SK-N-MC (cell line): Measurements from ENCODE around the gene BIRC6.

Source experiments
- DNase-seq: peaks from one replicate; pipeline ENCODE4 v3.0.0-alpha.2; 2011; ENCODE audit warnings: low read depth, low spot score
- H3K27ac ChIP-seq: fragments of 200-600 bp; sonication (generic); 2 replicates; pipeline ENCODE4 v1.5.1; 2016; ENCODE audit warnings: mixed run types
- H3K36me3 ChIP-seq: fragments of 200-600 bp; sonication (generic); 2 replicates; pipeline ENCODE4 v1.6.1; 2017; ENCODE audit warnings: antibody characterized with exemption, low read length, mixed read lengths; ENCODE audit not compliant: insufficient read depth
- H3K4me3 ChIP-seq: fragments of 200-600 bp; sonication (generic); 2 replicates; pipeline ENCODE4 v1.5.1; 2016
- H3K9ac ChIP-seq: fragments of 200-600 bp; sonication (generic); 2 replicates; pipeline ENCODE4 v1.8.0; 2017; ENCODE audit warnings: mixed run types, mixed read lengths; ENCODE audit not compliant: insufficient read length
- H3K9me3 ChIP-seq: fragments of 200-600 bp; sonication (generic); 2 replicates; pipeline ENCODE4 v1.6.1; 2017; ENCODE audit warnings: low read depth, mild to moderate bottlenecking, antibody characterized with exemption, low read length, moderate library complexity, mixed read lengths
- EZH2 ChIP-seq: fragments of 200-600 bp; sonication (generic); IDR thresholded peaks from one replicate; pipeline ENCODE4 v1.6.1; 2017; ENCODE audit warnings: antibody characterized with exemption
- FOXP2 ChIP-seq: optimal IDR thresholded peaks from 2 replicates; pipeline ENCODE3; 2011; ENCODE audit warnings: mild to moderate bottlenecking, moderate library complexity; ENCODE audit not compliant: insufficient read depth; ENCODE audit errors: extremely low read length, control extremely low read depth
- POLR2AphosphoS5 ChIP-seq: IDR thresholded peaks from 2 replicates; pipeline ENCODE4 v1.6.1; 2012; ENCODE audit warnings: mild to moderate bottlenecking, low read depth, low read length, borderline replicate concordance

Gene BIRC6

DNA sequence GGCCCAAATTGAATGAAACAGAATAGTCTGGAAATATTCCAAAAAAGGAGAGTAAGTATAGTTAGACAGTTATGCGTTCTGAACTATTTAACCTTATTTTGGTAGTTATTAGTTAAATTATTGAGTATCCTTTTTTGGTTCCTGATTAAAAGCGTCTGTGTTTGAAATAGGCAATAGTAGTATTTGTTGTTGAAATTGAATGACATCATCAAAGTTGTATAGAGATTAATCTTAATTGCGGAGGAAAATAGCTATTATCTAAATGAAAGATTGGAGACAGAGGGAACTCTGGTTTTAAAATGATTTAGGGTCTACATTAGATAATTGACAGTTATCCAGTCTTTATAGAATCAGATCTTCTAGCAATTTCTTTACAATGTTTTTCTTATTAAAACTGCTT lies 115.8 kb downstream of the BIRC6 start:
- TF ChIP-seq EZH2 (no peak), POLR2AphosphoS5 (no peak), FOXP2 (no peak)
- Histone ChIP-seq H3K36me3 (peaks cover 68% of the 10 kb centered on the region), H3K4me3 (no peak overlapping the region)

DNA sequence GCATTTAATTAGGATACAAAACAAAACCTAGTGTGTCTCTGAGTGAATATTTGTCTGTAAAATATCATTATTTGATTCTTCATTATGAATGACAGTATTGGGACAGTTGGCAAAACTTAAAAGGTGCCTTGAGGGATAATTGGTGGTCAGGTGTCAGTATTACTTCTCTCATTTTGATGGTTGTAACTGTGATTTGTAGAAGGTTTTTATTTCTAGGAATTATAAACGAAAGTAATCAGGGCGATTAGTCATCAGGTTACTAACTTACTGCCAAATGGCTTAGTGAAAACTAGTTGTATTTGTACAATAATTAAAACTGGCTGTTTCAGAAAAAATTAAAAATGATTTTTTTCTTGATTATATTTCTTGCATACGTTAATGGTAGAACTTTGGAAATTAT lies 117.6 kb downstream of the BIRC6 start:
- DNase-seq, result no peak
- H3K36me3 ChIP-seq, result peaks cover 68% of the 10 kb centered on the region
- no peak overlapping the region for H3K4me3 ChIP-seq
- no peak for TF ChIP-seq POLR2AphosphoS5
- no peak for TF ChIP-seq EZH2
- TF ChIP-seq FOXP2, result no peak
- no peak overlapping the region for H3K27ac ChIP-seq
- H3K9me3 ChIP-seq, result no peaks in the 10 kb centered on the region
- H3K9ac ChIP-seq, result no peak overlapping the region

More for the DNA sequence above, 115.8 kb downstream of the BIRC6 start:
- H3K9me3 ChIP-seq, result no peaks in the 10 kb centered on the region
- H3K27ac ChIP-seq, result no peak overlapping the region
- no peak overlapping the region for H3K9ac ChIP-seq
- no peak for DNase-seq

DNA sequence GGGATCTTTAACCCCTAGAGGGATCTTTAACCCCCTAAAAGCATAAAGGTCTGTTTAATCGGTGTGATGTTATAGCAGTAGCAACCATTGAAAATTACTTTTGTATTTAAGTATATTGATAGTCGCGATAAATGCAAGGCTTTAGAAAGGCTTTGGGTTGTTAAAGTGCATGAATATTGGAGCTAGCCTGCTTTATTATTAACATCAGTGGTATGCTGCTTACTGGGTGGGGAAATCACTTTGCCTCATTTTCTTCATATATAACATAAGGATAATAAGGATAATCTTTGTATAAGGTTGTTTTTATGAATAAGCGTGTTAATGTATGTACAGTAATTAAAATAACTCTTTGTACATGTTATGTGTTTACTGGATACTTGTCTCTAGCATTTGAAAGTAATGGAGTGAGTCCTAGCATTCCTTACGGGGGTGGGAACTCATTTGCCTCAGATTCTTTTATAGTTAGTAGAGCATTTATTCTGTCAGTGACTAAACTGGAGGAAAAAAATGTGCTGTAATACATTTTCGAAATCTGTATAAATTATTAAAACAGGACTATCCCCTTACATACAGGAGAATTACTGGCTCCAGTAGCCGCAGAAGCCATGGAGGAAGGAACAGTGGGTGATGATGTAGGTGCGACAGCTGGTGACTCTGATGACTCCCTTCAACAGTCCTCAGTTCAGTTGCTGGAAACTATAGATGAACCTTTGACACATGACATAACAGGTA lies 122.2 kb downstream of the BIRC6 start:
- Histone ChIP-seq H3K36me3 (peaks cover 68% of the 10 kb centered on the region), H3K9me3 (no peaks in the 10 kb centered on the region), H3K9ac (no peak overlapping the region), H3K4me3 (no peak overlapping the region), H3K27ac (no peak overlapping the region)
- no peak for DNase-seq
- TF ChIP-seq EZH2, result no peak
- TF ChIP-seq POLR2AphosphoS5, result no peak
- TF ChIP-seq FOXP2, result no peak

DNA sequence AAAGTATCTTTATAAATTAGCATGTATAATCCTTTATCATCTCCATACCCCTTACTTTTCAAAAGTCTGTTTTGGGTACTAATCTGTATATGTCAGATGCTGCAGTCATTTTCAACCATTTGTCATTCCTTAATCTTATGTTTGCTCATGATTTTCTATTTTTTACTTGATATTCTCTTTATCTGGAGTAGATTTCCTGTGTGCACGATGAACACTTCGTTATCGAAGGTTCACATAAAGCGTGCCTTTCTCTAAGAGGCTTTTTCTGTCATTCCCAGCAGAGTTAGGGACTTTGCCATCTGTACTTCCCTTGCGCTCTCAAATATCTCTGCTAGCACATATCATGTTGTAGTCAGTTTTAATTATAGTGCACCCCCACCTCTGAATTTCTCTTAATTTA lies 123.2 kb downstream of the BIRC6 start:
- DNase-seq, result no peak
- TF ChIP-seq POLR2AphosphoS5, result no peak
- Histone ChIP-seq H3K27ac (no peak overlapping the region), H3K4me3 (no peak overlapping the region), H3K9me3 (no peaks in the 10 kb centered on the region), H3K9ac (no peak overlapping the region), H3K36me3 (peaks cover 67% of the 10 kb centered on the region)

DNA sequence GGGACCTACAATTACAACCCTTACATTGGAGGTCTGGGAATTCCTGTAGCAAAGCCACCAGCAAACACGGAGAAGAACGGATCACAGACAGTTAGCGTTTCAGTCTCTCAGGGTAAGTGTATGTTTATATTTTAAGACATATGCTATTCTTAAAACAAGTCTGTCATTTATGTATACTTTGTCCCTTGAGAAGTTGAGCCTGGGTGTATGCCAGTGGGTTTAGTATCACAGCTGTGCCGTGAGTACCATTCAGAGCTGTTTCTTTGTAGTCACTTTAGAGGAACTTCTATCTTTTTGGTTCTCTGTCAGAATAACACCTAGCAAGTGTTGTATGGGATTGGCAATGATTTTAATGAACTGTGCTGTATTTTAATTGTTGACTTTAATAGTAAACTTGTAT lies 125.6 kb downstream of the BIRC6 start:
- Histone ChIP-seq H3K27ac (no peak overlapping the region), H3K9me3 (no peaks in the 10 kb centered on the region), H3K4me3 (no peak overlapping the region), H3K36me3 (peaks cover 75% of the 10 kb centered on the region), H3K9ac (no peak overlapping the region)
- TF ChIP-seq FOXP2 (no peak), POLR2AphosphoS5 (no peak), EZH2 (no peak)
- DNase-seq, result no peak

DNA sequence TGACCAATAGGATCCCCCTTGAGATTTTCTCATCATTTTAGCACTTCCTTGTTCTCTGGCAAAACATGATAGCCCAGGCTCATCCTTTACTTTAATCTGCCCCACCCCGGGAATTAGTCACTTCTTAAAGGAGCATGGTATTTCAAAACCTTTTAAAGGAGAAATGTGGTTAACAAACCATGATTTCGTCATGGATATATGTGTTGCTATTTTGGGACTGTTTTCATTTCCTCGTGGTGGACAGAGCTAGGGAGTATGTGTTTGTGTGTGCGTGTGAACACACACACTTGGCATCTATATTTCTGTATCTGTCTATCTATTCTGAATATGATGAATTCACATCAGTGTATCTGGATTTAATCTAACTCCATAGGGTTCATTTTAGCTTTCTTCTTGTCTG lies 128.1 kb downstream of the BIRC6 start:
- Histone ChIP-seq H3K36me3 (peaks cover 68% of the 10 kb centered on the region), H3K27ac (no peak overlapping the region), H3K9me3 (no peaks in the 10 kb centered on the region), H3K4me3 (no peak overlapping the region), H3K9ac (no peak overlapping the region)
- DNase-seq, result no peak
- TF ChIP-seq FOXP2 (no peak), EZH2 (no peak), POLR2AphosphoS5 (no peak)

DNA sequence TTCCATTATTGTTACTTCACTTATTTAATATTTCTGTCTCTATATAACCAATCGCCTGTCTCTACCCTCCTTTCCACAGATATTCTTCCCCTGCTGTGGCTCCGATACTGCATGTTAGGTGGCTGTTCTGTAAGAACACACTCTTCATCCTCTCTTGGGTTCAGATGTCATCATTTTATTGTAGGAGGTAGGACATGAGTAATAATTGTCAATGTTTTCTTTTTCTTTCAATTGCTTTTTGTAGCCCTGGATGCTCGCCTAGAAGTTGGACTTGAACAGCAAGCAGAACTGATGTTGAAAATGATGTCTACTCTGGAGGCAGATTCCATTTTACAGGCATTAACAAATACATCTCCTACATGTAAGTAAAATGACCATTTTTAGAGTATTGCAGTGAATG lies 128.6 kb downstream of the BIRC6 start:
- Histone ChIP-seq H3K27ac (no peak overlapping the region), H3K9me3 (no peaks in the 10 kb centered on the region), H3K36me3 (peaks cover 70% of the 10 kb centered on the region), H3K4me3 (no peak overlapping the region), H3K9ac (no peak overlapping the region)
- DNase-seq, result no peak
- TF ChIP-seq FOXP2, result no peak

DNA sequence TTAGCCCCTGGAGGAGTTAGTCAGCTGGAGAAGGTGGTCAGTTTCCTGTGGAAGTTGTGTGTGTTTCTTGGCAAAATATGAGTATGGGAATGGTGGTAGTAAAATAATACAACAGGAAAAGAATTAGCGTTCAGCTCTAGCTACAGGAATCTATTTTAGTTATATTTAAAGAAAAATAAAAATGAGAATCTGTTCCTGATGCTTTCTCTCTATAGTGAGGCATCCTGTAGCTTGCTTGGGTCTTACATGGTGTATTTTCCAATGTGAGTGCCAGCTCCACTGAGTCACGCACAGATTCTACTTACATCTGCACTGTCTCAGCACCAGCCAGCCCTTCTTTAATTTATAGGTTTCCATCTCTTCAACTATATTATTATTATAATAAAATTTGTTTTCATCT lies 132.2 kb downstream of the BIRC6 start:
- Histone ChIP-seq H3K9me3 (no peaks in the 10 kb centered on the region), H3K36me3 (peaks cover 61% of the 10 kb centered on the region), H3K9ac (no peak overlapping the region), H3K27ac (no peak overlapping the region), H3K4me3 (no peak overlapping the region)
- no peak for TF ChIP-seq EZH2
- TF ChIP-seq POLR2AphosphoS5, result no peak
- TF ChIP-seq FOXP2, result no peak
- no peak for DNase-seq

DNA sequence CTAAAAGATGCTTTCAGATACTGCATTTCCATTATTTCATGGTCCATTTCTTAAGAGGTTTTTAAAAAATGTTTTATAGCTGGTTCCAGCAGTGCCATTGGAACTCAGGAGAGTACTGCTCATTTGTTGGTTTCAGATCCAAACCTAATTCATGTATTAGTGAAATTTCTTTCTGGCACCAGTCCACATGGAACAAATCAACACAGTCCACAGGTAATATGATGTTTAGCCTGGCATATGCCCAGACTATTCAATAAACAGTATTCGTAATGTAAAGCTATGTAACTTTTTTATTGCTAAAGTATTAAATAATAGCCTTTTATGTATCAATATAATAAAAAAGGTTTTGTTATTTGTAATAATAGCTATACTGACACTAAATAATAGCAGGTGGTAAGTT lies 134.5 kb downstream of the BIRC6 start:
- TF ChIP-seq FOXP2 (no peak), POLR2AphosphoS5 (no peak), EZH2 (no peak)
- Histone ChIP-seq H3K9me3 (no peaks in the 10 kb centered on the region), H3K4me3 (no peak overlapping the region), H3K36me3 (peaks cover 45% of the 10 kb centered on the region), H3K9ac (no peak overlapping the region), H3K27ac (no peak overlapping the region)
- no peak for DNase-seq
